HG02973 (cell line): Measurements from ENCODE around the gene DIRAS1.
A peak's percentile ranks its signal among the peaks of the same experiment; 100 is the strongest.

Experiments used
- ATAC-seq: cut with Tn5 transposase; IDR thresholded peaks from one replicate; pipeline ENCODE4 v1.9.1; 2021; ENCODE audit warnings: moderate library complexity; ENCODE audit not compliant: unreplicated experiment

DIRAS1 gene

DNA sequence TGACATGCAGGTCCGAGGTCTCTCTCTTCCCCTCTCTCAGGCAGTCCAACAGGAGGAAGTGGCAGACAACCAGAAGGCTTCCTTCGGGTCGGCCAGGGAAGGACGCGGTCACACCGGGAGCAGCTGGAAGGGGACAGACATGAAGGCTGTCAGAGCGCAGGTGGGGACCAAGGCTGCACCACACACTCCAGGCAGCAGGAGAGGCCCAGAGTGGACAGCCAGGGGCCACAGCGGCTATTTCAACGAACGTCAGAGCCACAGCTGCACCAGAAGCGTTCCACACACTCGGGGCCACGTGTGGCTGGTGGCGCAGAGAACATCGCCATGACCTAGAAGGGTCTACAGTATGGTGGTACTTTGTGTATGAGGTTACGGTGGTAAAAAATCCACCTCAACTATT, 34.6 kb upstream of the DIRAS1 start:
- no peak for ATAC-seq

- ATAC-seq = no peak
Measured at GRCh38 chr19:2755448-2755705, 34.2 kb upstream of the DIRAS1 start.

DNA sequence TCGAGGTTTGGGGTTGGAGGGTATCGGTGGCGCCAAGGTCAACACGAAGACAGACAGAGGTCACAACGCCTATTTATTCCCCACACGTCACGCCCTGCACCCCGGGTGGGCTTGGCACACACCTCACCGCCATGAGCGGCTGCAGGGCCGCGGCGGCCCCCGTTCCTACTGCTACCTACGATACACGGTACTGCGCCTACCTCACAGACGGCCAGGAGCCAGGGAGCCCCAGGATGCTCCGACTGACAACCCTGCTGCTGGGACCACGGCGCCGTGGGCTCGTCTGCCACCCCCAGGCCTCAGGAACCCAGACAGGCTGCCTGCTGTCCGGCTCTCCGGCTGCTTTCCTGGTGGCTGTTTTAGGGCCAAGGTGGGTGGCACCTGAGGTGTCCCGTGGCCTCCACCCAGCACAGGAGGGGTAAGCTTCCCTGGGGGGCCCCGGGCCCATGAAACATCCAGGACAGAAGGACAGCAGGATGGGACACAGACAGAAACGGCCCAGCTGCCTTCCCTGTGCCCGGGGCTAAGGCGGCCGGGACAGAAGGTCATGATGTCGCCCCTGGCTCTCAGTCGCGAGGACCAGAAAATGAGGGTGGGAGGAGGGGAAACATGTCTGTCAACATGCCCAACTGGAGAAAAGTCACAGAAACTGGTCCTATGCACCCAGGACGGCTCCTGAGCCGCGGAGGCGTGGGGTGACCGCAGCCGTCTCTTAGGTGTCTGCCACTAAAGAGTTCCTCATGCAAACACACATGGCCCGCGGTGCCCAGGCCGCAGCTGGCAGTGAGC, 33.7 kb upstream of the DIRAS1 start:
- ATAC-seq = no peak

- ATAC-seq = no peak
Measured at GRCh38 chr19:2751438-2751830, 30.3 kb upstream of the DIRAS1 start.

- ATAC-seq = no peak
Measured at GRCh38 chr19:2750808-2751437, 29.8 kb upstream of the DIRAS1 start.

DNA sequence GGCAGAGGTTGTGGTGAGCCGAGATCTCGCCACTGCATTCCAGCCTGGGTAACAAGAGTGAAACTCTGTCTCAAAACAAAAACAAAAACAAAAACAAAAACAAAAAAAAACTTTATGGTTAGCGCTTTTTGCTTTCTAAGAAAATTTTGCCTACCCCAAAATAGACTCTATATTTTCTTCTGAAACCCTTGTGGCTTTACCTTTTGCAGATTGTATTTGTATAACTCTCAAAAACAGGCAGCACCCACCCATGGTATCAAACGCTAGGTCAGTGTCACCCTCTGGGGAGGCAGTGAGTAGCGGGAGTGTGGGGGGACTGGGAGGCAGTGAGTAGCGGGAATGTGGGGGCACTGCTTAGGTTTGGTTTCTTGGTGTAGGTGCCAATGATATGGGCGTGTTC, 26.2 kb upstream of the DIRAS1 start:
- ATAC-seq = no peak

DNA sequence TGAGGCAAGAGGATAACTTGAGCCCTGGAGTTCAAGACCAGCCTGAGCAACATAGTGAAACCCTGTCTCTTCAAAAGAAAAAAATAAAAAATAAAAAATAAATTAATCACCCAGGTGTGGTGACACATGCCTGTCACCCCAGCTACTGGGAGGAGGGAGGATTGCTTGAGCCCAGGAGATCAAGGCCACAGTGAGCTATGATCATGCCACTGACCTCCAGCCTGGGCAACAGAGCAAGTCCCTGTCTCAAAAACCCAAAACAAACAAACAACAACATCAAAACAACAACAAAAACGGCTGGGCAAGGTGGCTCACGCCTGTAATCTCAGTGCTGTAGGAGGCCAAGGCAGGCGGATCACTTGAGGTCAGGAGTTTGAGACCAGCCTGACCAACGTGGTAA, 22.9 kb upstream of the DIRAS1 start:
- no peak for ATAC-seq

GRCh38 chr19:2743099-2743498, 21.9 kb upstream of the DIRAS1 start:
- ATAC-seq = no peak

GRCh38 chr19:2740314-2740656, 19.1 kb upstream of the DIRAS1 start:
- no peak for ATAC-seq

DNA sequence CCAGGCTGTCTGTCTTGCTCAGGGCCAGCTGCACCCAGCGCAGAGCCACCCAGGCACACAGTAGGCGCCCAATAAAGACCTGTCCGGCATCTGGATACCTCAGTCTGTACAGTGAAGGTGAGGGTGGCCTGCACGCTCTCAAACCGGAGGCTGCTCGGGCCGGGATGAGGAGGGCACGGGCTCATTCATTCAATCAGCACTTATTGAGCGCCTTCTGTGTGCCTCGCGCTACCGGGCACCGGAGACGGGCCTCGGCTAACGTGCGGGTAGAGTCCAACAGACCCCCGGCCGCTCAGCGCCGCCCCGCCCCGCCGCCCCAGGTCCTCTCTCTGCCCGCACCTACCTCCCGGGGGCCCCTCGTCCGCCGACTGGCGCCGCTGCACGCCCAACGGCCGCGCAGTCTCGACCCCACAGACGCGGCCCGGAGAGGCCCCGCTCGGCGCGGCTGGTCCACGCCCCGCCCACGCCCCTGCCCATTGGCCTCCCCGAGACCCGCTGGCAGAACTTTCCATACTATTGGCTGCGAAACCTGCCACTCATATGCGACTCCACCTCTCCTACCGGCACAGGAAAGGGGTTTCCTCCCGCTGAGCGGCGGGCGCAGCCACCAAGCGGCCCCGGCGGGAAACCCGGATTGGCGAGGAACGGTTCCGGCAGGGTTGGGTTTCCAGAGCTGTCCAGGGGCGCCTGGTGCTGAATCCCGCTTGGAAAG, 18.6 kb upstream of the DIRAS1 start, which contains the start of gene SLC39A3:
SLC39A3 (minus strand) TSS at position 416 of the 712 bp plus-strand sequence. CDS start 2,760 bp downstream, outside the sequence.
- peak; percentile 90 for ATAC-seq

DNA sequence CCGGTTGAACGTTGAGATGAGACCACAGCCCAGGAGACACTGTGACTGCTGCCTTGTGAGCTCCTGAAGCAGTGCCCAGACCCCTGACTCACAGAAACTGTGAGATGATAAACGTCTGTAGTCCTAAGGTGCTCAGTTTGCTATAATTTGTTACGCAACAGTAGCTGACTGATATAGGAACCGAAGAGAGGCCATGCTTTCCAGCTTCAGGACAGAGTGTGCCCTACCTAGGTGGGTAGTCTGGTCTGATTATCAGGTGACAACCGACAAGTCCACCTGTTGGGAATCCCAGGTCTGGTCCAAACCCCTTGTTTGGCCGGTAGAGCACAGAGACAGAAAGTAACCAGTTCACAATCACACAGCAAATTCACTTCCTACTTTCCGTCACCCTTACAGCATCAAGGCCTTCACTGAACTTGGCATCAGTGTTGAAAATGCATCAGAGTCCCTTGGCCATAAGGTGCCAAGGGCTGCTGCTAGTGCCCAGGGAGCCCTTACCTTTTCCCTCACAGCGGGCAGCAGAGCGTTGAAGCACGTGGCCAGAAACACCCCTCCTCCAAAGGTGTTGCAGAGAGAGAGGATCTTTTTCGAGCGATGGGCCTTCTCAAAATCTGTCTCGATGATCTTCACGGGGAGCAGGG, 15.5 kb upstream of the DIRAS1 start:
- ATAC-seq = no peak

DNA sequence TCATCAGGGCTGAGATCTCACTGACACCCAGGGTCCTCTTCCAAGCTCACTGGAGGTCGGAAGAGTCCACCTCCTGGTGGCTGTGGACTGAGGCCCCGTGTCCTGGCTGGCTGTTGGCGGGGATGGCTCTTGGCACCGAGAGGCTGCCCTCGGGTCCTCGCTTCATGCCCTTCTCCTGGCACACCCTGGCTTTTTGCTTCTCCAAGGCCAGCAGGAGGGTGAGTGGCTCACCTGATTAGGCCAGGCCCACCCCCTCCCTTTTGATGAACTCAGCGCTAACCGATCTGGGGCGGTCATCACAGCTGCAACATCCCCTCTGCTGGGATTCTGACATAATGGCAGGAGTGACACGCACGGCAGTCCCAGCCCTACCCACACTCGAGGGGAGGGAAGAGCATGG, 14.2 kb upstream of the DIRAS1 start:
- ATAC-seq = no peak

DNA sequence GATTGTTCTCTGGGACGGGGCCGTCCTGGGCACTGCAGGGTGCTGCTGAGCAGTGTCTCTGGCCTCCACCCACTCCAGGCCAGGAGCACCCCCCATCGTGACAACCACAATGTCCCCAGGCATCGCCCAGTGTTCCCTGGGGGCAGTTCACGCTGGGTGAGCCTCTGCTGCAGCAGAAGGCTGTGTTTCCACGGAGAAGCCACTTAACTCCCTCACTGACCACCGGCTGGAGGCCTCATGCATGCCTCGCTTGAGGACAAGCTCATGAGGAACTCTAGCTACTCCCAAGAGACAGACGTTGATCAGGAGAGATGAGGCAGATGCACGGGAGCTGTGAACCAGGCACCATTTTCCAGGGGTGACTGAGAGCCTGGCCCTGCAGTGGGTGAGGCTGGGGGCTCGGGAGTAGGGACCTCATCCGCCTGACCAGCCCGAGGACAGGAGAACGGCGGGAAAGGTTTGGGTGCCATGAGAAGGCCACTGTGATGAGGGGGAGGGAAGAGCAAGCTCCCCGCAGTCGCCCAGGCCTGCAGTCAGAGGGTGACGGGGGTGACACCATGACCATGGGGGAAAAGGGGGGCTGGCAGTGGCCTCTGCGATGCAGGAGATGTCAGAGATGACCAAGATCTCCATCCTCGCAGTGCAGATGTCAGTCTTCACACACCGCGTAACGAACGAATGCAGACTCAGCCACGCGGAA, 13.6 kb upstream of the DIRAS1 start:
- no peak for ATAC-seq

DNA sequence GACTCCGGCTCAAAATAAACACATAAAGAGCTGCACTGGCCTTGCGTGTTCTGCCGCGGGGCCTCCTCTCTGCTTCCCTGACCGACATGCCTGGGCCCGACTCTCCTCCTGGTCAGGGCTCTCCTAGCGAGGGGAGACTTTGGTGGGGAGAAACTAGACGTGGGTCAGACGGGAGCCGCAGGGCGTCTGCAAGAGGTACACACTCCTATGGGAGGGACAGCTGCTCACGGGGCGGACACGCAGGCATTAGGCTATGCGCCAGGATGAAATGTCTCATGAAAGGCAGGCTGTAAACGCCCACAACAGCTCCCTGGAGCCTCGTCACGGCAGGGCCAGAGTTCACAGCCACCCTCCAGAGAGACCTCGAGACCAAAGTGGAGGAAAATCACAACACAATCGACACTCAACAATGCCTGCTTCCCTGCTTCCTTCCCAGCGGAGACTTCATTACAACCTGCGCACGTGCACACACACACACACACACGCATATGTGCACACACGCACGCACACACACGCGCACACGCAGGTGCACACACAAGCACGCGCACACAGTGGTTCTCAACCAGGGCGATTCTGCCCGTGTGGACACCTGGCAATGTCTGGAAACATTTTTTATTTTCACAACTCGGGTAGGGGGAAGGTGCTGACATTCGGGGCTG, 12.9 kb upstream of the DIRAS1 start:
- no peak for ATAC-seq

DNA sequence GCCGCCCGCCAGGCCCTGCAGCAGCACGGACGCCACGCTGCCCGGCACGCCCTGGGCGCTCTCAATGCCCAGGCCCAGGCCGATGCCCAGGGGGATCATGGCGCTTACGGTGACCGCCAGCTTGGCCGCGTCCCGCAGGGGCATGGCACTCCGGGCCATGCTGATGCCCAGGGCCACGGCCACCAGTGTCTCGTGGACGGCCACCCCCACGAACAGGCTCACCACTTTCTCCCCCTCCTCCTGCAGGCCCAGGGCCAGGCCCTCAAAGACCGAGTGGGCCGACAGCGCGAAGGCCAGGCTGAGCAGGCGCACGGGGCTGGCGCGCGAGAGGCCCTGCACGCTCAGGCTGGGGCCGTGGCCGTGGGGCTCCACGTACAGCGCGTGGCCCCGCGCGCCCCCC, 11.7 kb upstream of the DIRAS1 start:
- no peak for ATAC-seq

- no peak for ATAC-seq
Measured at GRCh38 chr19:2732157-2732725, 11.1 kb upstream of the DIRAS1 start.

DNA sequence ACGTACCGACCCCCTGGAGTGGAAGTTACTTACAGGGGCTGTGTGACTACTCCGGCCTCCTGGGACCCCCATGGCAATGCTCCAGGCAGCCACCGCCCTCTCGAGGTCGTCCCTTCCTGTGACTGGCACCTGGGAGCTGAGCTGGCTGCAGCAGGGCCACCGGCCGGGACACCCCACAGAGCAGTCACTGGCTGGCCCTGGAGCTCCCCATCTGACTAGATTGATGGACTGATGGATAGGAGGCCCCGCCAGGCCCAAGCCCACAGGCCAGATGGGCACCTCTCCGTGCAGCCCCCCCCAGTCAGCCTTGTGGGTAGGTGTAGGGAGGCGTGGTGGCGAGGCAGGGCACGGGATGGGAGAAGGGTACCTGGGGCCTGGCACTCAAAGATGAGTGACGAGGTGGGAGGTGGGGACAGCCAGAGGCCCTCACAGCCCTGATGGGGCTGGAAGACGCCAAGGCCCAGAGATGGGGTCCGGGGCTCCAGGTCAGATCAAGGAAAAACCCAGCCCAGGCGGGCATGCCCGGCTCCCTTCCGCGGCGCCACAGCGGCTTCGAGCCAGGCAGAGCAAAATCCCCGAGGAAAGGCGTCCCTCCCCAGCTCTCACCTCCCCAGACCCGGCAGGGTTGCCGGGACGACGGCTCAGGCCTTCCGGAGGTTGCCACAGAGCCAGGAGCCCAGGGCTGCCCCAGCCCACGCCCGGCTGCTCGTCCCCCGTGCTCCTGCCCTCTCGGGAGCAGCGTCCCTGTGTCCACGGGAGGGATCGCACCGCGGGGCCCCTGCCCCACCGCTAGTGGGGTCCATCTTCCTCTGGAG, 10.2 kb upstream of the DIRAS1 start:
- ATAC-seq = no peak

GRCh38 chr19:2729943-2730818, 9.0 kb upstream of the DIRAS1 start:
- no peak for ATAC-seq
